GM21423 (cell line): ENCODE measurements around the gene BACH2.
A peak's percentile ranks its signal among the peaks of the same experiment; 100 is the strongest.
"Not testable (repeated sequence)": the region's sequence is repeated elsewhere in the genome, so short reads cannot be mapped to it uniquely, and the experiment has no call there.

Experiments used
- ATAC-seq: cut with Tn5 transposase; IDR thresholded peaks from one replicate; pipeline ENCODE4 v1.9.1; 2021; ENCODE audit warnings: mild to moderate bottlenecking, moderate library complexity; ENCODE audit not compliant: unreplicated experiment

The BACH2 gene

GRCh38 chr6:90186637-90187371 is 109.8 kb downstream of the BACH2 start:
- no peak for ATAC-seq

- ATAC-seq: no peak
Observed at GRCh38 chr6:90186026-90186425, 110.6 kb downstream of the BACH2 start.

GRCh38 chr6:90184334-90185298 is 112.0 kb downstream of the BACH2 start:
- ATAC-seq: no peak

- ATAC-seq: no peak
Observed at GRCh38 chr6:90183587-90184333, 112.9 kb downstream of the BACH2 start.

- ATAC-seq: no peak
Observed at GRCh38 chr6:90180526-90180925, 116.1 kb downstream of the BACH2 start.

GRCh38 chr6:90179190-90180169 is 117.2 kb downstream of the BACH2 start:
- no peak for ATAC-seq

- no peak for ATAC-seq
Observed at GRCh38 chr6:90178384-90178855, 118.2 kb downstream of the BACH2 start.

GRCh38 chr6:90177544-90178383 is 118.9 kb downstream of the BACH2 start:
- no peak for ATAC-seq

GRCh38 chr6:90175627-90176538 is 120.8 kb downstream of the BACH2 start:
- ATAC-seq: peak; percentile 75

- ATAC-seq: no peak
Observed at GRCh38 chr6:90173262-90173925, 123.2 kb downstream of the BACH2 start.

GRCh38 chr6:90170601-90171000 is 126.0 kb downstream of the BACH2 start:
- no peak for ATAC-seq

GRCh38 chr6:90169374-90169773 is 127.3 kb downstream of the BACH2 start:
- no peak for ATAC-seq

- no peak for ATAC-seq
Observed at GRCh38 chr6:90168693-90169131, 127.9 kb downstream of the BACH2 start.

GRCh38 chr6:90167514-90168379 is 128.9 kb downstream of the BACH2 start:
- no peak for ATAC-seq

GRCh38 chr6:90166155-90166924 is 130.3 kb downstream of the BACH2 start:
- ATAC-seq: not testable (repeated sequence)
